CD8-positive, alpha-beta memory T cell (primary cell): ENCODE results near the gene FDXR. TPM values are rescaled to one million over a fixed set of nuclear protein-coding genes. Genes with fewer than 3 reads are reported as not detected.

Source experiments
- CTCF ChIA-PET: fragments of 350-600 bp; sonication (Branson Sonifier 250); formaldehyde crosslinking; loops from one replicate; lab custom pipeline; 2021; ENCODE audit warnings: antibody characterized with exemption; lab: Charles Lee
- POLR2A ChIA-PET: fragments of 350-600 bp; sonication (Branson Sonifier 250); formaldehyde crosslinking; loops from one replicate; lab custom pipeline; 2021; ENCODE audit warnings: antibody characterized with exemption; lab: Charles Lee
- DNase-seq, 5 donors: peaks; one replicate each; pipeline versions ENCODE4 v3.0.0 to v3.0.0-alpha.2; 2020 to 2022; ENCODE audit warnings: mixed read lengths in 1 of 5
- H3K27ac ChIP-seq: one replicate; pipeline ENCODE4 v1.7.0; 2013; ENCODE audit warnings: low read depth, mild to moderate bottlenecking, low read length, moderate library complexity
- H3K27me3 ChIP-seq: 2 replicates; pipeline ENCODE4 v1.7.0; 2013; ENCODE audit warnings: low read length, mild to moderate bottlenecking; ENCODE audit not compliant: insufficient read depth, poor library complexity, severe bottlenecking
- H3K36me3 ChIP-seq: 2 replicates; pipeline ENCODE4 v1.7.0; 2013; ENCODE audit warnings: mild to moderate bottlenecking, low read length, moderate library complexity; ENCODE audit not compliant: insufficient read depth
- H3K4me1 ChIP-seq: 2 replicates; pipeline ENCODE4 v1.7.0; 2013; ENCODE audit warnings: mild to moderate bottlenecking, low read length, moderate library complexity; ENCODE audit not compliant: insufficient read depth
- H3K4me3 ChIP-seq: 2 replicates; pipeline ENCODE4 v1.7.0; 2013; ENCODE audit warnings: mild to moderate bottlenecking, low read length
- H3K9me3 ChIP-seq: 2 replicates; pipeline ENCODE4 v1.7.0; 2013; ENCODE audit warnings: mild to moderate bottlenecking, low read length
- H3K27ac Mint-ChIP-seq, 8 donors: one replicate each; pipeline ENCODE4 v1.8.0; 2020 to 2021; ENCODE audit warnings: mixed read lengths in 8 of 8, mild to moderate bottlenecking in 6 of 8, inconsistent platforms in 3 of 8, moderate library complexity in 3 of 8
- H3K27me3 Mint-ChIP-seq, 2 donors: one replicate each; pipeline ENCODE4 v1.8.0; 2020 to 2021; ENCODE audit warnings: mixed read lengths in 2 of 2, mild to moderate bottlenecking in 1 of 2, moderate library complexity in 1 of 2
- H3K36me3 Mint-ChIP-seq, 3 donors: one replicate each; pipeline ENCODE4 v1.8.0; 2020 to 2021; ENCODE audit warnings: mixed read lengths in 3 of 3, inconsistent platforms in 1 of 3, mild to moderate bottlenecking in 1 of 3
- H3K4me1 Mint-ChIP-seq, 3 donors: one replicate each; pipeline ENCODE4 v1.8.0; 2020 to 2021; ENCODE audit warnings: mixed read lengths in 3 of 3, inconsistent platforms in 1 of 3, mild to moderate bottlenecking in 1 of 3
- H3K4me3 Mint-ChIP-seq, 7 donors: one replicate each; pipeline ENCODE4 v1.8.0; 2020 to 2021; ENCODE audit warnings: mixed read lengths in 7 of 7, mild to moderate bottlenecking in 6 of 7, moderate library complexity in 4 of 7, inconsistent platforms in 2 of 7
- H3K9me3 Mint-ChIP-seq, 5 donors: one replicate each; pipeline ENCODE4 v1.8.0; 2020 to 2022; ENCODE audit warnings: mixed read lengths in 5 of 5, mild to moderate bottlenecking in 3 of 5, moderate library complexity in 2 of 5, inconsistent platforms in 1 of 5
- polyA plus RNA-seq: library from polyadenylated mRNA; unstranded; fragments of 300-500 nt; fragmentation: Illumina TruSeq; gene quantifications from one replicate; pipeline ENCODE4 v1.2.3, GENCODE V29; 2021
- total RNA-seq, 2 experiments: library from RNA; stranded (reverse); gene quantifications; one replicate each; pipeline ENCODE4 v1.2.3, GENCODE V29; 2021

The FDXR gene
- total and polyA plus RNA-seq, 3 experiments from 2014 or later, result 6.4 to 33.3 (median 32.9) TPM

GRCh38 chr17:74868251-74868907 lies 4.4 kb downstream of the FDXR start:
- no peaks in the 10 kb centered on the region for H3K36me3 ChIP-seq
- no peaks in the 10 kb centered on the region for H3K27me3 ChIP-seq
- no peaks in the 10 kb centered on the region for H3K9me3 Mint-ChIP-seq
- H3K27me3 Mint-ChIP-seq, result no peaks in the 10 kb centered on the region
- ChIA-PET POLR2A (interaction anchor here (0.6 kb wide), 1 partner anchor 122 kb away, joined by 4 read pairs; no protein-coding TSS in a partner anchor), CTCF (interaction anchor here (0.8 to 11.3 kb wide), 5 partner anchors 10 to 211 kb away, joined by 3 to 90 read pairs (median 4); no protein-coding TSS in a partner anchor)
- H3K27ac ChIP-seq, result peak overlapping the region; percentile 47
- H3K27ac Mint-ChIP-seq, result peak overlapping the region in 1 of 8 donors; percentile 28
- H3K4me3 ChIP-seq, result no peak overlapping the region
- DNase-seq, result no peak
- H3K9me3 ChIP-seq, result no peaks in the 10 kb centered on the region
- peaks cover 0 to 6% (median 4%) of the 10 kb centered on the region in 3 donors for H3K36me3 Mint-ChIP-seq
- peaks cover 10% of the 10 kb centered on the region for H3K4me1 ChIP-seq
- peaks cover 15 to 26% (median 21%) of the 10 kb centered on the region in 3 donors for H3K4me1 Mint-ChIP-seq
- H3K4me3 Mint-ChIP-seq, result no peak overlapping the region

- H3K4me1 ChIP-seq, result peaks cover 5% of the 10 kb centered on the region
- H3K36me3 ChIP-seq, result no peaks in the 10 kb centered on the region
- Mint-ChIP-seq H3K4me3 (no peak overlapping the region), H3K36me3 (peaks cover 0 to 4% (median 3%) of the 10 kb centered on the region in 3 donors), H3K27me3 (peaks cover 6 to 7% of the 10 kb centered on the region in 2 donors), H3K27ac (peak overlapping the region in 1 of 8 donors; percentile 43), H3K4me1 (peaks cover 11 to 14% (median 11%) of the 10 kb centered on the region in 3 donors), H3K9me3 (no peaks in the 10 kb centered on the region)
- no peaks in the 10 kb centered on the region for H3K9me3 ChIP-seq
- DNase-seq, result no peak
- POLR2A ChIA-PET, result no interaction called here
- H3K27ac ChIP-seq, result no peak overlapping the region
- peaks cover 7% of the 10 kb centered on the region for H3K27me3 ChIP-seq
- CTCF ChIA-PET, result interaction anchor here (0.8 to 11.3 kb wide), 7 partner anchors 23 to 209 kb away, joined by 3 to 90 read pairs (median 6); partner anchors contain the start of gene RAB37
- no peak overlapping the region for H3K4me3 ChIP-seq
These were observed 6.5 kb downstream of the FDXR start for GRCh38 chr17:74866198-74866835.

GRCh38 chr17:74865504-74866197 lies 7.1 kb downstream of the FDXR start:
- Mint-ChIP-seq H3K4me3 (no peak overlapping the region), H3K4me1 (peaks cover 9 to 16% (median 10%) of the 10 kb centered on the region in 3 donors), H3K9me3 (no peaks in the 10 kb centered on the region), H3K36me3 (peaks cover 0 to 4% (median 3%) of the 10 kb centered on the region in 3 donors), H3K27ac (peak overlapping the region in 1 of 8 donors; percentile 43), H3K27me3 (peaks cover 7 to 9% of the 10 kb centered on the region in 2 donors)
- H3K27me3 ChIP-seq, result peaks cover 7% of the 10 kb centered on the region
- no peak for DNase-seq
- ChIA-PET POLR2A (no interaction called here), CTCF (interaction anchor here (0.6 to 11.3 kb wide), 13 partner anchors 9 to 208 kb away, joined by 3 to 90 read pairs (median 4); partner anchors contain the start of gene RAB37)
- no peak overlapping the region for H3K27ac ChIP-seq
- peaks cover 10% of the 10 kb centered on the region for H3K4me1 ChIP-seq
- no peaks in the 10 kb centered on the region for H3K36me3 ChIP-seq
- no peak overlapping the region for H3K4me3 ChIP-seq
- no peaks in the 10 kb centered on the region for H3K9me3 ChIP-seq

- Mint-ChIP-seq H3K36me3 (peaks cover 0 to 4% (median 3%) of the 10 kb centered on the region in 3 donors), H3K4me3 (no peak overlapping the region), H3K9me3 (no peaks in the 10 kb centered on the region), H3K27ac (peak overlapping the region in 3 of 8 donors; percentile 42 to 67 (median 44)), H3K4me1 (peaks cover 10 to 22% (median 12%) of the 10 kb centered on the region in 3 donors), H3K27me3 (peaks cover 10 to 14% of the 10 kb centered on the region in 2 donors)
- DNase-seq, result peak; percentile 50 to 75 (median 63)
- no peak overlapping the region for H3K4me3 ChIP-seq
- no peaks in the 10 kb centered on the region for H3K9me3 ChIP-seq
- CTCF ChIA-PET, result interaction anchor here (0.6 to 11.3 kb wide), 11 partner anchors 9 to 208 kb away, joined by 3 to 90 read pairs (median 4); partner anchors contain the start of gene RAB37
- POLR2A ChIA-PET, result no interaction called here
- peaks cover 17% of the 10 kb centered on the region for H3K4me1 ChIP-seq
- H3K36me3 ChIP-seq, result no peaks in the 10 kb centered on the region
- H3K27ac ChIP-seq, result no peak overlapping the region
- H3K27me3 ChIP-seq, result peaks cover 14% of the 10 kb centered on the region
These were observed 7.9 kb downstream of the FDXR start for GRCh38 chr17:74864866-74865395.

GRCh38 chr17:74864297-74864865 lies 8.4 kb downstream of the FDXR start:
- Mint-ChIP-seq H3K4me3 (no peak overlapping the region), H3K36me3 (peaks cover 0 to 3% (median 2%) of the 10 kb centered on the region in 3 donors), H3K27me3 (peaks cover 12 to 14% of the 10 kb centered on the region in 2 donors), H3K4me1 (peaks cover 10 to 23% (median 12%) of the 10 kb centered on the region in 3 donors), H3K27ac (no peak overlapping the region), H3K9me3 (no peaks in the 10 kb centered on the region)
- no peak for DNase-seq
- Histone ChIP-seq H3K27me3 (peaks cover 16% of the 10 kb centered on the region), H3K27ac (no peak overlapping the region), H3K4me1 (peaks cover 18% of the 10 kb centered on the region), H3K4me3 (no peak overlapping the region), H3K9me3 (no peaks in the 10 kb centered on the region), H3K36me3 (no peaks in the 10 kb centered on the region)
- CTCF ChIA-PET, result interaction anchor here (1.0 to 11.3 kb wide), 9 partner anchors 8 to 207 kb away, joined by 3 to 90 read pairs (median 4); partner anchors contain the start of gene RAB37
- POLR2A ChIA-PET, result no interaction called here

- peaks cover 0 to 2% (median 1%) of the 10 kb centered on the region in 3 donors for H3K36me3 Mint-ChIP-seq
These were observed 9.1 kb downstream of the FDXR start for GRCh38 chr17:74863420-74864296.

More at GRCh38 chr17:74863420-74864296, 9.1 kb downstream of the FDXR start:
- Mint-ChIP-seq H3K9me3 (no peaks in the 10 kb centered on the region), H3K4me1 (peaks cover 13 to 27% (median 16%) of the 10 kb centered on the region in 3 donors), H3K27me3 (peaks cover 19 to 20% of the 10 kb centered on the region in 2 donors), H3K4me3 (peak overlapping the region in 2 of 7 donors; percentile 19 to 26), H3K27ac (peak overlapping the region in 1 of 8 donors; percentile 48)
- POLR2A ChIA-PET, result no interaction called here
- no peak overlapping the region for H3K27ac ChIP-seq
- no peak for DNase-seq
- no peaks in the 10 kb centered on the region for H3K36me3 ChIP-seq
- H3K9me3 ChIP-seq, result no peaks in the 10 kb centered on the region
- H3K4me1 ChIP-seq, result peaks cover 18% of the 10 kb centered on the region
- no peak overlapping the region for H3K4me3 ChIP-seq
- CTCF ChIA-PET, result interaction anchor here (2.0 to 11.3 kb wide), 4 partner anchors 72 to 205 kb away, joined by 6 to 90 read pairs (median 26); partner anchors contain the start of gene RAB37
- H3K27me3 ChIP-seq, result peaks cover 23% of the 10 kb centered on the region
